H1 (cell line): Measurements from ENCODE around the gene ARPC2. TPM values are rescaled to one million over a fixed set of nuclear protein-coding genes. Genes with fewer than 3 reads are reported as not detected.
A peak's percentile ranks its signal among the peaks of the same experiment; 100 is the strongest.

Experiments used
- CTCF ChIA-PET: fragments of 300-600 bp; sonication (Branson Sonifier 250); formaldehyde crosslinking; loops from one replicate; lab custom pipeline; 2021; ENCODE audit not compliant: partially characterized antibody; lab: Charles Lee
- POLR2A ChIA-PET: fragments of 300-600 bp; sonication (Branson Sonifier 250); formaldehyde crosslinking; loops from one replicate; lab custom pipeline; 2021; ENCODE audit warnings: inconsistent platforms; ENCODE audit not compliant: partially characterized antibody; lab: Charles Lee
- DNase-seq, 2 experiments: peaks; one replicate each; pipeline versions ENCODE4 v3.0.0 to v3.0.0-alpha.2; 2010 to 2022; ENCODE audit warnings: low spot score in 2 of 2, low read depth in 1 of 2, mixed read lengths in 1 of 2
- FAIRE-seq: peaks from 2 replicates; lab custom pipeline; 2011; peaks lifted over from hg19 to GRCh38; lab: Jason Lieb, UNC
- H2AFZ ChIP-seq: 2 replicates; pipeline ENCODE4 v1.8.1; 2012; ENCODE audit warnings: low read length, inconsistent platforms
- H2AK5ac ChIP-seq: 2 replicates; pipeline ENCODE4 v1.6.1; 2013; ENCODE audit warnings: low read depth, low read length
- H2BK120ac ChIP-seq: replicated peaks from 2 replicates; pipeline ENCODE3; 2013; ENCODE audit warnings: low read depth, low read length, inconsistent platforms
- H2BK12ac ChIP-seq: 2 replicates; pipeline ENCODE4 v1.6.1; 2013; ENCODE audit warnings: low read depth, low read length
- H2BK15ac ChIP-seq: 2 replicates; pipeline ENCODE4 v1.6.1; 2013; ENCODE audit warnings: low read length
- H2BK20ac ChIP-seq: 2 replicates; pipeline ENCODE4 v1.6.1; 2013; ENCODE audit warnings: low read length
- H2BK5ac ChIP-seq: 2 replicates; pipeline ENCODE4 v1.6.1; 2013; ENCODE audit warnings: low read depth, low read length
- H3K14ac ChIP-seq: 2 replicates; pipeline ENCODE4 v1.6.1; 2013; ENCODE audit warnings: inconsistent platforms; ENCODE audit not compliant: insufficient read length
- H3K18ac ChIP-seq: 2 replicates; pipeline ENCODE4 v1.6.1; 2013; ENCODE audit warnings: low read length; ENCODE audit errors: extremely low read depth
- H3K23ac ChIP-seq: 2 replicates; pipeline ENCODE4 v1.6.1; 2013; ENCODE audit warnings: inconsistent platforms; ENCODE audit not compliant: insufficient read length
- H3K23me2 ChIP-seq: 2 replicates; pipeline ENCODE4 v1.6.1; 2013; ENCODE audit warnings: low read depth, low read length
- H3K27ac ChIP-seq: 2 replicates; pipeline ENCODE4 v1.6.1; 2011; ENCODE audit warnings: low read depth, low read length, inconsistent platforms
- H3K27me3 ChIP-seq, 4 experiments: replicated peaks in 1 of 4; 1 replicate in 1 of 4; 2 replicates in 3 of 4; pipeline versions ENCODE4 v1.6.1 to v1.8.1; 2011 to 2013; ENCODE audit warnings: low read length in 3 of 4, mild to moderate bottlenecking in 3 of 4, inconsistent platforms in 2 of 4, mixed read lengths in 2 of 4, moderate library complexity in 1 of 4; ENCODE audit not compliant: control insufficient read depth in 3 of 4, insufficient read depth in 3 of 4; ENCODE audit errors: extremely low read depth in 1 of 4
- H3K36me3 ChIP-seq, 4 experiments: 2 replicates each; pipeline versions ENCODE4 v1.6.1 to v1.8.1; 2011 to 2013; ENCODE audit warnings: mild to moderate bottlenecking in 4 of 4, low read length in 3 of 4, moderate library complexity in 2 of 4, control low read depth in 1 of 4, inconsistent platforms in 1 of 4; ENCODE audit not compliant: insufficient read depth in 4 of 4, control insufficient read depth in 2 of 4
- H3K4ac ChIP-seq: replicated peaks from 2 replicates; pipeline ENCODE3; 2013; ENCODE audit warnings: low read length, low read depth, mixed read lengths, inconsistent platforms; ENCODE audit not compliant: insufficient read length
- H3K4me1 ChIP-seq, 4 experiments: replicated peaks in 1 of 4; 1 replicate in 1 of 4; 2 replicates in 3 of 4; pipeline versions ENCODE4 v1.6.1 to v1.8.1; 2011 to 2013; ENCODE audit warnings: low read length in 3 of 4, inconsistent platforms in 2 of 4, mixed read lengths in 1 of 4; ENCODE audit not compliant: insufficient read depth in 4 of 4, control insufficient read depth in 3 of 4
- H3K4me2 ChIP-seq, 2 experiments: 2 replicates each; pipeline versions ENCODE4 v1.6.1 to v1.8.1; 2011 to 2013; ENCODE audit warnings: low read depth in 2 of 2, low read length in 2 of 2, control low read depth in 1 of 2, inconsistent platforms in 1 of 2, mild to moderate bottlenecking in 1 of 2; ENCODE audit not compliant: insufficient read depth in 1 of 2
- H3K4me3 ChIP-seq, 4 experiments: fragments of 200-600, 300-600 bp in 1 of 4; sonication (generic), shearing (Covaris generic), sonication (Bioruptor Twin) in 1 of 4; 2 replicates each; pipeline versions ENCODE4 v1.5.1 to v1.8.1; 2011 to 2016; ENCODE audit warnings: low read length in 4 of 4, low read depth in 3 of 4, control low read depth in 2 of 4, inconsistent platforms in 2 of 4, mild to moderate bottlenecking in 2 of 4, mixed read lengths in 1 of 4, moderate library complexity in 1 of 4; ENCODE audit not compliant: insufficient read depth in 2 of 4; ENCODE audit errors: extremely low read depth in 1 of 4
- H3K56ac ChIP-seq: replicated peaks from 2 replicates; pipeline ENCODE3; 2013; ENCODE audit warnings: low read depth, mild to moderate bottlenecking, mixed read lengths, low read length, inconsistent platforms; ENCODE audit not compliant: insufficient read length
- H3K79me1 ChIP-seq: 2 replicates; pipeline ENCODE4 v1.6.1; 2013; ENCODE audit warnings: low read depth, low read length, control low read depth
- H3K79me2 ChIP-seq, 2 experiments: 2 replicates each; pipeline versions ENCODE4 v1.6.1 to v1.8.1; 2012 to 2013; ENCODE audit warnings: low read length in 2 of 2, mild to moderate bottlenecking in 2 of 2, inconsistent platforms in 1 of 2; ENCODE audit not compliant: insufficient read depth in 2 of 2, control insufficient read depth in 1 of 2
- H3K9ac ChIP-seq, 4 experiments: replicated peaks in 1 of 4; 1 replicate in 1 of 4; 2 replicates in 3 of 4; pipeline versions ENCODE4 v1.6.1 to v1.8.1; 2011 to 2013; ENCODE audit warnings: low read depth in 3 of 4, low read length in 3 of 4, control low read depth in 2 of 4, mild to moderate bottlenecking in 2 of 4, moderate library complexity in 2 of 4, inconsistent platforms in 1 of 4; ENCODE audit errors: extremely low read depth in 1 of 4
- H3K9me3 ChIP-seq, 2 experiments: 2 replicates each; pipeline versions ENCODE4 v1.6.1 to v1.8.1; 2012 to 2013; ENCODE audit warnings: mild to moderate bottlenecking in 2 of 2, moderate library complexity in 2 of 2, control low read depth in 1 of 2, inconsistent platforms in 1 of 2, low read depth in 1 of 2, low read length in 1 of 2, mixed read lengths in 1 of 2; ENCODE audit not compliant: insufficient read depth in 2 of 2
- H4K20me1 ChIP-seq, 2 experiments: replicated peaks in 1 of 2; 2 replicates each; pipeline versions ENCODE3 to v1.8.1; 2011 to 2013; ENCODE audit warnings: inconsistent platforms in 2 of 2, low read length in 2 of 2, mild to moderate bottlenecking in 1 of 2; ENCODE audit not compliant: insufficient read depth in 2 of 2, control insufficient read depth in 1 of 2
- H4K5ac ChIP-seq: 2 replicates; pipeline ENCODE4 v1.6.1; 2013; ENCODE audit warnings: low read length, low read depth, mixed read lengths, inconsistent platforms; ENCODE audit not compliant: insufficient read length
- H4K8ac ChIP-seq: 2 replicates; pipeline ENCODE4 v1.8.0; 2013; ENCODE audit warnings: mild to moderate bottlenecking, moderate library complexity, low read length, inconsistent platforms; ENCODE audit not compliant: insufficient read depth; ENCODE audit errors: extremely low read depth
- H4K91ac ChIP-seq: replicated peaks from 2 replicates; pipeline ENCODE3; 2013; ENCODE audit warnings: low read length, mixed read lengths, inconsistent platforms; ENCODE audit not compliant: insufficient read length
- ATF2 ChIP-seq: IDR thresholded peaks from 2 replicates; pipeline ENCODE4 v1.6.1; 2012; ENCODE audit warnings: low read length, inconsistent platforms
- BACH1 ChIP-seq: IDR thresholded peaks from 2 replicates; pipeline ENCODE4 v1.6.1; 2012; ENCODE audit warnings: low read length, improper control_type of control experiment
- CBX5 ChIP-seq: fragments of 300-800, 300-1000 bp; sonication (generic); IDR thresholded peaks from 2 replicates; pipeline ENCODE4 v1.7.1; 2016; ENCODE audit warnings: antibody characterized with exemption, low read length, low read depth
- HDAC6 ChIP-seq: IDR thresholded peaks from one replicate; pipeline ENCODE4 v1.7.1; 2012; ENCODE audit warnings: low read depth, mild to moderate bottlenecking, inconsistent platforms, low read length, moderate library complexity
- NRF1 ChIP-seq: IDR thresholded peaks from 2 replicates; pipeline ENCODE4 v1.6.1; 2011; ENCODE audit warnings: mild to moderate bottlenecking, low read depth, low read length, improper control_type of control experiment
- SIN3A ChIP-seq, 2 experiments: IDR thresholded peaks in 1 of 2; conservative IDR thresholded peaks in 1 of 2; 2 replicates each; pipeline ENCODE4 v1.6.1; 2011 to 2012; ENCODE audit warnings: low read length in 2 of 2, improper control_type of control experiment in 1 of 2, low read depth in 1 of 2, mild to moderate bottlenecking in 1 of 2
- SP1 ChIP-seq: IDR thresholded peaks from 2 replicates; pipeline ENCODE4 v1.6.1; 2011; ENCODE audit warnings: low read depth, low read length
- USF2 ChIP-seq: IDR thresholded peaks from 2 replicates; pipeline ENCODE4 v1.6.1; 2011; ENCODE audit warnings: low read length, improper control_type of control experiment
- WGBS, 2 experiments: shearing (Covaris generic) in 1 of 2; methylation state at CpG; one replicate each; pipeline versions ENCODE4 v1.1.6 to v1.1.7; 2013 to 2015; ENCODE audit warnings: low lambda C conversion rate in 2 of 2, mixed read lengths in 2 of 2, inconsistent platforms in 1 of 2, low coverage in 1 of 2, missing lambda C conversion rate in 1 of 2; ENCODE audit not compliant: insufficient replicate concordance in 2 of 2, insufficient coverage in 1 of 2, insufficient read length in 1 of 2; ENCODE audit errors: extremely low coverage in 1 of 2, missing lambda C conversion rate in 1 of 2; 5-methylcytosine and 5-hydroxymethylcytosine counted together
- polyA plus RNA-seq, 7 experiments: library from polyadenylated mRNA; depleted of rRNA in 3 of 7; stranded (reverse) in 5 of 7; unstranded in 2 of 7; fragments of >200 nt in 5 of 7; fragments of 200-250 nt in 2 of 7; gene quantifications; 1 replicate in 5 of 7; 2 replicates in 1 of 7; 4 replicates in 1 of 7; pipeline versions ENCODE4 v1.2.1 to v1.2.3, GENCODE V29; 2011 to 2013; ENCODE audit warnings: missing spikeins in 2 of 7, mixed read lengths in 2 of 7
- total RNA-seq: library from RNA; stranded (reverse); fragmentation: NEBNext Ultra II Directional; extraction: Animal tissue kit (Norgen Biotek cat#: 25700); gene quantifications from 2 replicates; pipeline ENCODE4 v1.2.1, GENCODE V29; 2021

ARPC2 gene
- total and polyA plus RNA-seq, 2 of the 8 experiments (the other 6 are each of a cell fraction or from before 2014, with no cell fraction given): 174 to 195 TPM

GRCh38 chr2:218261423-218262236 is 44.6 kb downstream of the ARPC2 start:
- H2AFZ ChIP-seq: no peak overlapping the region
- ChIA-PET POLR2A (interaction anchor here (0.9 to 3.7 kb wide), 8 partner anchors 9 to 306 kb away, joined by 3 to 29 read pairs (median 4); partner anchors contain the start of genes AAMP, PNKD and USP37), CTCF (interaction anchor here (1.2 to 9.0 kb wide), 5 partner anchors 12 to 188 kb away, joined by 4 to 81 read pairs (median 5); partner anchors contain the start of genes AAMP and PNKD)
- peak overlapping the region; percentile 49; the same call in 1 of the 2 replicates for H2BK5ac ChIP-seq
- H3K4ac ChIP-seq: peak overlapping the region; percentile 41
- no peak overlapping the region for H2BK120ac ChIP-seq
- no peak overlapping the region for H2AK5ac ChIP-seq
- peaks cover 12 to 29% (median 18%) of the 10 kb centered on the region in 4 experiments; a peak in 7 of 8 replicates for H3K36me3 ChIP-seq
- no peak overlapping the region for H4K5ac ChIP-seq
- H3K4me3 ChIP-seq: no peak overlapping the region; a peak in 1 of 8 replicates
- H3K56ac ChIP-seq: no peak overlapping the region
- H3K79me2 ChIP-seq: no peaks in the 10 kb centered on the region
- H2BK15ac ChIP-seq: no peak overlapping the region
- no peak overlapping the region for H3K27ac ChIP-seq
- no peak for DNase-seq
- no peak overlapping the region for H3K14ac ChIP-seq
- H2BK12ac ChIP-seq: no peak overlapping the region
- no peak overlapping the region for H4K8ac ChIP-seq
- WGBS, 2 experiments: 75% methylated on average over 8 of the region's 8 CpGs; no CpG with 5 or more reads in 1 of the 2 experiments
- H2BK20ac ChIP-seq: no peak overlapping the region
- H3K4me1 ChIP-seq: peaks cover 3 to 22% (median 15%) of the 10 kb centered on the region in 4 experiments
- H3K23me2 ChIP-seq: no peaks in the 10 kb centered on the region
- no peaks in the 10 kb centered on the region for H3K9me3 ChIP-seq
- H4K20me1 ChIP-seq: peaks cover 0 to 13% of the 10 kb centered on the region in 2 experiments
- no peak overlapping the region for H3K23ac ChIP-seq
- H3K27me3 ChIP-seq: no peaks in the 10 kb centered on the region
- no peak overlapping the region for H3K18ac ChIP-seq
- FAIRE-seq: no peak
- H4K91ac ChIP-seq: no peak overlapping the region
- peak overlapping the region in 1 of 4 experiments; percentile 22; a peak in 2 of 7 replicates for H3K9ac ChIP-seq
- H3K4me2 ChIP-seq: peak overlapping the region; percentile 42 to 46; a peak in 2 of 4 replicates
- no peaks in the 10 kb centered on the region for H3K79me1 ChIP-seq
- TF ChIP-seq SIN3A (conservative IDR thresholded peaks at IDR 0.05 in 1 of 2, IDR thresholded peaks at IDR 0.05 in 1 of 2; ENCODE audit: low read depth in 1 of 2, low read length in 2 of 2): no peak
- TF ChIP-seq ATF2: no peak
- TF ChIP-seq CBX5: no peak
- no peak for TF ChIP-seq SP1
- no peak for TF ChIP-seq USF2
- no peak for TF ChIP-seq HDAC6
- TF ChIP-seq BACH1: no peak
- no peak for TF ChIP-seq NRF1
